Measurements from ENCODE around the gene PRR20E.
"Not testable (repeated sequence)": the region's sequence is repeated elsewhere in the genome, so short reads cannot be mapped to it uniquely, and the experiment has no call there.

The PRR20E gene

DNA sequence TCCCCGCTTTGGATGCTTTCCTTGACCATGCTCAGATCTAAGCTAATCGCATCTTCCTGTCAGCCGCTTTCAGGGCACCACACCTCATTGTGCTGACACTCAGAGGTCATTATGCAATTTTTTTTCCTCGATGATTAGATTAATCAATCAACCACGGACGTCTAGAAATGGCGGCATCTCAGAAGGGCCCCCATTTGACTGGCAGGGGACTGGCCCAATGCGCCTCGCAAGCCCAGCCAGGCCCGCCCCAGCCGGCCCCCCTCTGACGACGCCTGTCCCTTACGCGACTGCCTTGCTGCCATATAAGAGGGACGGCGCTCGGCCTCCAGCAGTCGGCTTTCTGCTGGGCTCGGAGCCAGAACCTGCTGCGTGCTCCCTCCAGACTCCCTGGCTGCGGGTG is at the start of gene PRR20E:
PRR20E (plus strand) TSS at position 301 of the 400 bp plus-strand sequence. CDS start 387 bp downstream, outside the sequence.
- H3K36me3 Mint-ChIP-seq (ENCODE audit: low read depth); H3K4me3 Mint-ChIP-seq; H3K27ac Mint-ChIP-seq; H3K4me1 Mint-ChIP-seq; H3K9me3 Mint-ChIP-seq; H3K27me3 Mint-ChIP-seq (ENCODE audit: low read depth): not testable (repeated sequence)

DNA sequence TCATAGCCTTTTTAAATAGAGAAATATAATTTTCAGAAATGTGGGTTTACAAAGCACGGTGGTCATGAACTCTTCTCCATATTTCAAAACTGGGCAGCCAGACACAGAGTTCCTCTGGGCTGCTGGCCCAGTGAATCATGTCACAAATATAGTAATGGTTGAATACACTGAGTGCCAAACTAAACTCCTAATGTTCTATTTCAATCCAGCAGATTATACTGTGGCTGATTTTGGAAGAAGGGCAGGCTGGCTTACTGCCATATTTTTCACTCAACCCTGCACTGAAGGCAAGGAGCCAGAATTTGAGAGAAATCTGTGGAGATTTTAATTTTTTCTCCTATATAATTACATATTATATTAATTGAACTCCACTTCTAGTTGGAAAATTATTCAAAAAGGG is 43.3 kb upstream of the PRR20E start:
- Mint-ChIP-seq H3K36me3 (ENCODE audit: low read depth) (no peaks in the 10 kb centered on the region), H3K27me3 (ENCODE audit: low read depth) (no peaks in the 10 kb centered on the region), H3K4me1 (peaks cover 20% of the 10 kb centered on the region), H3K4me3 (no peak overlapping the region), H3K27ac (peak overlapping the region in 2 of 3 experiments; percentile 34 to 77), H3K9me3 (no peaks in the 10 kb centered on the region)
- TF ChIP-seq, protein P1, sequence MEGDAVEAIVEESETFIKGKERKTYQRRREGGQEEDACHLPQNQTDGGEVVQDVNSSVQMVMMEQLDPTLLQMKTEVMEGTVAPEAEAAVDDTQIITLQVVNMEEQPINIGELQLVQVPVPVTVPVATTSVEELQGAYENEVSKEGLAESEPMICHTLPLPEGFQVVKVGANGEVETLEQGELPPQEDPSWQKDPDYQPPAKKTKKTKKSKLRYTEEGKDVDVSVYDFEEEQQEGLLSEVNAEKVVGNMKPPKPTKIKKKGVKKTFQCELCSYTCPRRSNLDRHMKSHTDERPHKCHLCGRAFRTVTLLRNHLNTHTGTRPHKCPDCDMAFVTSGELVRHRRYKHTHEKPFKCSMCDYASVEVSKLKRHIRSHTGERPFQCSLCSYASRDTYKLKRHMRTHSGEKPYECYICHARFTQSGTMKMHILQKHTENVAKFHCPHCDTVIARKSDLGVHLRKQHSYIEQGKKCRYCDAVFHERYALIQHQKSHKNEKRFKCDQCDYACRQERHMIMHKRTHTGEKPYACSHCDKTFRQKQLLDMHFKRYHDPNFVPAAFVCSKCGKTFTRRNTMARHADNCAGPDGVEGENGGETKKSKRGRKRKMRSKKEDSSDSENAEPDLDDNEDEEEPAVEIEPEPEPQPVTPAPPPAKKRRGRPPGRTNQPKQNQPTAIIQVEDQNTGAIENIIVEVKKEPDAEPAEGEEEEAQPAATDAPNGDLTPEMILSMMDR (IDR thresholded peaks at IDR 0.05; ENCODE audit: unreplicated experiment in 3 of 3): no peak

DNA sequence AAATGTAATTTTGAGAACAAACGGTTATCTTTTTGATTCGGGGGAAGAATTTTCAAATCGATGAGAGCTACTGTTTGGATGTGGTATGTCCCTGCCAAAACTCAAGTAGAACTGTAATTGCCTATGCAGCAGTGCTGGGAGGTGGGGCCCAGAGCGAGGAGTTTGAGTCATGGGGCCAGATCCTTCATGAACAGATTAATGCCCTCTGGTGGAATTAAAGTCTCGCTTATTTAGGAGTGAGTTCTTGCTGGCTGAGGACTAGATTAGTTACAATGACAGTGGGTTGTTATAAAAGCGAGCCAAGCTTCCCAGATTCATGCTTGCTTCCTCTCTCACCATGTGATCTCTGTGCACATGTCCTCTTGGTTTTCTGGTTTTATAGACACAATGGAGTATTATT is 38.1 kb upstream of the PRR20E start:
- Mint-ChIP-seq H3K4me3 (no peak overlapping the region), H3K9me3 (no peaks in the 10 kb centered on the region), H3K27me3 (ENCODE audit: low read depth) (no peaks in the 10 kb centered on the region), H3K27ac (no peak overlapping the region), H3K36me3 (ENCODE audit: low read depth) (no peaks in the 10 kb centered on the region), H3K4me1 (peaks cover 3% of the 10 kb centered on the region)
- TF ChIP-seq, protein P1 (IDR thresholded peaks at IDR 0.05; ENCODE audit: unreplicated experiment in 3 of 3): no peak

DNA sequence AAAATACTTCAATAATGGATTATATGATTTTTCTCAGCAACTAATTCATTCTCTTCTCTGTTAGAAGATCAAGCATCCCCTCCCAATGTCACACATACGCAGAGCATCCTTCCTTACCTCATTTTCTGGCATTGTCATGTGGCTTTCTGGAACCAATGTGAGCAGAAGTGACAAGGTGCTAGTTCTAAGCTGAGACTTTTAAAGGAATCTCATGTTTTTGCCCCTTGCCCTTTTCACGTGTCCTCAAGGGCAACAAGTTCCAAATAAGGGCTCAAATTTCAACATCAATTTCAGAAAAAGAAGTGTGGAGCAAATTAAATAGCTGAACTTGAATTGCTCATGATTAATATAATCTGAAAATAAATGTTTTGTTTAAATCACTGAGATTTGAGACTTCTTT is 30.9 kb upstream of the PRR20E start:
- Mint-ChIP-seq H3K9me3 (no peaks in the 10 kb centered on the region), H3K27ac (no peak overlapping the region), H3K4me1 (no peaks in the 10 kb centered on the region), H3K4me3 (no peak overlapping the region), H3K27me3 (ENCODE audit: low read depth) (no peaks in the 10 kb centered on the region), H3K36me3 (ENCODE audit: low read depth) (no peaks in the 10 kb centered on the region)
- TF ChIP-seq, protein P1 (IDR thresholded peaks at IDR 0.05; ENCODE audit: unreplicated experiment in 3 of 3): no peak

DNA sequence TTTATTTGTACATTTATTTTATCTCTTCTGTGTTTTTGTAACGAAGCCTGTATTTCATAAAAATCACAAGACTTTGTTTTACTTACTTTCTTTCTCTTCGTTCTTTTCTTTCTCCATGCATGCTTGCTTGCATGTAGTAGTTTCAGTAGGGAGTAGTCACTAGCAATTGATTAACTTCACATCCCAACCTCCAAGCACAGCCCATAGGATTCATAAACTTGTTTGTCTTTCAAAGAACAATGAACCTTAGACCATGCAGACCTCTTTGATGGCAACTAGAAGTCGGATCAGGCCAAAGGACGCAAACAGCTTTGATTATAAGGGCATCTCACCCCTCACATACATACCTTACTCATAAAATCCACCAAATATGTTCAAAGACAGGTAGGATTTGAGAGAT is 29.4 kb upstream of the PRR20E start:
- Mint-ChIP-seq H3K27me3 (ENCODE audit: low read depth) (no peaks in the 10 kb centered on the region), H3K27ac (peak overlapping the region; percentile 59 to 85 (median 77)), H3K36me3 (ENCODE audit: low read depth) (no peaks in the 10 kb centered on the region), H3K4me3 (peak overlapping the region; percentile 50 to 71 (median 57)), H3K4me1 (no peaks in the 10 kb centered on the region), H3K9me3 (no peaks in the 10 kb centered on the region)
- TF ChIP-seq, protein P1 (IDR thresholded peaks at IDR 0.05; ENCODE audit: unreplicated experiment in 3 of 3): no peak

DNA sequence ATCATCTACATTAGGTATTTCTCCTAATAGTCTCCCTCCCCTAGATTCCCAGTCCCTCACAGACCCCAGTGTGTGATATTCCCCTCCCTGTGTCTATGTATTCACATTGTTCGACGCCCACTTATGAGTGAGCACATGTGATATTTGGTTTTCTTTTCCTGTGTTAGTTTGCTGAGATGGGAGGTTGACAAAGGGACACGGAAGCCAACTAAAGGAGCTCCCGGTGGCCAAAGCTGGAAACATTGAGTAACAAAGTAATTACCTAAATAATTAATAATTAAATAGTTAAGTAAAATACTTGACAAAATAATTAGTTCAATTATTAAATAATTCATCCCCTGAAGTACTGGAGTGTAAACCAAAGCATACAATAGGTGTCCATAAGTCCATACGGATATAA is 28.0 kb upstream of the PRR20E start:
- no peaks in the 10 kb centered on the region for H3K36me3 Mint-ChIP-seq (ENCODE audit: low read depth)
- H3K9me3 Mint-ChIP-seq: no peaks in the 10 kb centered on the region
- H3K4me3 Mint-ChIP-seq: no peak overlapping the region
- TF ChIP-seq, protein P1 (IDR thresholded peaks at IDR 0.05; ENCODE audit: unreplicated experiment in 3 of 3): no peak
- H3K27ac Mint-ChIP-seq: no peak overlapping the region
- H3K27me3 Mint-ChIP-seq (ENCODE audit: low read depth): no peaks in the 10 kb centered on the region
- H3K4me1 Mint-ChIP-seq: no peaks in the 10 kb centered on the region

DNA sequence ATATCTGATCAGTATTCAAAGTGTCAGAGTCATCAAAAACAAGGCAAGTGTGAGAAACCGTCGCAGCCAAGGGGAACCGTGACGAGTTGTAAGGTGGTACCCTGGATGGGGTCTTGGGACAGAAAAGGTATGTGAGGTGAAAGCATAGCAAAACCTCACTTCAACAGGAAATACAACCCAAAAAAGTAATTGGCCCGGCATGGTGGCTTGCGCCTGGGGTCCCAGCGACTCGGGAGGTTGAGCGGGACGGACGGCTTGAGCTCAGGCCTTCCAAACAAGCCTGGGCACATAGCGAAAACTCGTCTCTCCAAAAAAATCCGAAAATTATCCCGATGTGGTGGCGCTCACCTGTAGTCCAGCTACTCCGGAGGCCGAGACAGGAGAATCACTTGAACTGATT is 27.2 kb upstream of the PRR20E start:
- not testable (repeated sequence) for H3K9me3 Mint-ChIP-seq; H3K4me3 Mint-ChIP-seq; H3K27me3 Mint-ChIP-seq (ENCODE audit: low read depth); H3K36me3 Mint-ChIP-seq (ENCODE audit: low read depth); H3K4me1 Mint-ChIP-seq; H3K27ac Mint-ChIP-seq

DNA sequence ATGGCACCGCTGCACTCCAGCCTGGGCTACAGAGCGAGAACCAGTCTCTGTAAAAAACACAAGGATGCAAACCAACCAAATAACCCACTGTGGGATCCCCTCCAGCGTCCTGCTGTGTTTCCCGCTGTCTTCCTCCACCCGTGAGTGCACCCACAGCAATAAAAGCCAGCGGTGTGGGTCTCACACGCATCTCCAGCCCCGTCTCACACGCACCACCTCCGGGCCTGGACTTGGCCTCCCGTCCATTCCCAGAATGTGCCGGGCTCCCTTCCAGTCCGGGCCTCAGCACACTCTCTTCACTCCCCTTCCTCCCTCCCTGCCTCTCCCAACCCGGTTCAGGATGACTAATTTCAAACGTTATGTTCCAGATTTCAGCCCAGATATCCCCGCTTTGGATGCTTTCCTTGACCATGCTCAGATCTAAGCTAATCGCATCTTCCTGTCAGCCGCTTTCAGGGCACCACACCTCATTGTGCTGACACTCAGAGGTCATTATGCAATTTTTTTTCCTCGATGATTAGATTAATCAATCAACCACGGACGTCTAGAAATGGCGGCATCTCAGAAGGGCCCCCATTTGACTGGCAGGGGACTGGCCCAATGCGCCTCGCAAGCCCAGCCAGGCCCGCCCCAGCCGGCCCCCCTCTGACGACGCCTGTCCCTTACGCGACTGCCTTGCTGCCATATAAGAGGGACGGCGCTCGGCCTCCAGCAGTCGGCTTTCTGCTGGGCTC is 26.6 kb upstream of the PRR20E start, which contains the start of gene PRR20A:
PRR20A (plus strand) TSS at position 684 of the 734 bp plus-strand sequence. CDS start 387 bp downstream, outside the sequence.
- H3K27me3 Mint-ChIP-seq (ENCODE audit: low read depth); H3K27ac Mint-ChIP-seq; H3K4me1 Mint-ChIP-seq; H3K4me3 Mint-ChIP-seq; H3K9me3 Mint-ChIP-seq; H3K36me3 Mint-ChIP-seq (ENCODE audit: low read depth): not testable (repeated sequence)

DNA sequence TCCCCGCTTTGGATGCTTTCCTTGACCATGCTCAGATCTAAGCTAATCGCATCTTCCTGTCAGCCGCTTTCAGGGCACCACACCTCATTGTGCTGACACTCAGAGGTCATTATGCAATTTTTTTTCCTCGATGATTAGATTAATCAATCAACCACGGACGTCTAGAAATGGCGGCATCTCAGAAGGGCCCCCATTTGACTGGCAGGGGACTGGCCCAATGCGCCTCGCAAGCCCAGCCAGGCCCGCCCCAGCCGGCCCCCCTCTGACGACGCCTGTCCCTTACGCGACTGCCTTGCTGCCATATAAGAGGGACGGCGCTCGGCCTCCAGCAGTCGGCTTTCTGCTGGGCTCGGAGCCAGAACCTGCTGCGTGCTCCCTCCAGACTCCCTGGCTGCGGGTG is 19.8 kb upstream of the PRR20E start, which contains the start of gene PRR20B:
PRR20B (plus strand) TSS at position 301 of the 400 bp plus-strand sequence. CDS start 387 bp downstream, outside the sequence.
- H3K4me3 Mint-ChIP-seq; H3K9me3 Mint-ChIP-seq; H3K4me1 Mint-ChIP-seq; H3K27me3 Mint-ChIP-seq (ENCODE audit: low read depth); H3K36me3 Mint-ChIP-seq (ENCODE audit: low read depth); H3K27ac Mint-ChIP-seq: not testable (repeated sequence)

DNA sequence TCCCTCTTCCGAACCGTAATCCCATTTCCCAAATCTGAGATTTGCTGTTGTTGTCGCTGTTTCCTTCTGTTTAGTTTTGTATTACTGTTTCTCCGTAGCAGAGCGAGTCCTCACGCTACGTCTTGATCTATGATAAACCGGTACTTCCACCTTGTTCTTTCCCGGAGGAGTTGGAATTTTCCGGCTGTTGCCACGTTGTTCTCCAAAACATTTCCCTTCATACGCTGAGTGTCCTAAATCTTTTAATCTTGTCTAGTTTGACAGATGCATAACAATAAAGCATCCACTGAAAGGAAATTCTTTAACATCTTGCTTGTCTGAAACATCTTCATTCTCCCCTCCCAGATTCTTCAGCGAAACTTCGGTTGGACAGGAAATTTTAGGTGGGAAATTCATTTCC is 18.9 kb upstream of the PRR20E start:
- not testable (repeated sequence) for H3K4me1 Mint-ChIP-seq; H3K9me3 Mint-ChIP-seq; H3K4me3 Mint-ChIP-seq; H3K36me3 Mint-ChIP-seq (ENCODE audit: low read depth); H3K27me3 Mint-ChIP-seq (ENCODE audit: low read depth); H3K27ac Mint-ChIP-seq

Measured in nephron (organoid).